ENCODE data around the gene MFN2.
"Not testable (repeated sequence)": the region's sequence is repeated elsewhere in the genome, so short reads cannot be mapped to it uniquely, and the experiment has no call there.

MFN2 gene

DNA sequence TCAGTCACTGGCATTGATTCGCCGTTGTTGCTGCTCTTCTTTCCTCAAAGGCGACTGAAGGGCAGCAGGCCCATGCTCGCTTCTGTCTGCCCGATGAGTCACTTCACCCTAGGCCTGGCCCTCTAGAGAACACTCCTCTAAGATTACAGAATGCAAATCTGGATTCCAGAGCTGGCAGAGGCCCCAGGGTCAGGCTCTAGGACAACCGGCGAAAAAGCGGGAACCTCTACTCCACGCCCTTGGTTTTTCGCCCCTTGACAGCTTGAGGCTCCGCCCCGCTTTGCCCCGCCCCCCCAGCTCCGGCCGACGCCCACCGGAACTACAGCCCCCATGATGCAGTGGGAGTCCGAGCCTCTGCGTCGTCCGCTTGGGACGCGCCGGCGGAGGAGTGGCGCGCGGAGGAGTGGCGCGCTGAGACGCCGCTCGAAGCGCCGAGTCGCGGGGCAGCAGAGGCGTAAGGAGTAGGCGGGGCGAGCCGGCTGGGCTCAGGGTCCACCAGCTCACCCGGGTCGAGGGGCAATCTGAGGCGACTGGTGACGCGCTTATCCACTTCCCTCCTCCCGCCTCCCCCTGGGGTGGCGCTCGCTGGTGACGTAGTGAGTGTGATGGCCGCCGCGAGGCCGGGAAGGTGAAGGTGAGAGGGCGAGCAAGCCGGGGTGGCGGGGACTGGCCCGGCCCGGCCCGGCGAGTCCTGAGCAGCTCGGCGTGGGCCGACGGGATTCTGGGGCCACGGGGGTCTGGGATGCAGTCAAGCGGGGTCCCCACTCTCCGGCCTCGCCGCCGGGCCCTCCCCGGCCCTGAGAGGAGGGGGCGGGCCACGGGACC is at the start of gene MFN2:
TSS of gene MFN2 (plus strand) at position 594 of the 825 bp plus-strand sequence. CDS start 8,725 bp downstream, outside the sequence.
- CTCF ChIA-PET, result interaction anchor here (0.6 kb wide), 1 partner anchor 50 kb away, joined by 3 read pairs; no protein-coding TSS in a partner anchor
- TF ChIP-seq BHLHE40 (IDR thresholded peaks at IDR 0.05; ENCODE audit: borderline replicate concordance) (no peak), NFRKB (IDR thresholded peaks at IDR 0.05) (no peak), ARNT (IDR thresholded peaks at IDR 0.05) (peak; percentile 46; the same call in 1 of the 2 replicates), LEF1 (IDR thresholded peaks at IDR 0.05; ENCODE audit: borderline replicate concordance) (no peak), FOXA1 (IDR thresholded peaks at IDR 0.05) (no peak), L3MBTL2 (conservative IDR thresholded peaks at IDR 0.05) (peak; percentile 63), FOXK2 (IDR thresholded peaks at IDR 0.05) (no peak), ZNF384 (IDR thresholded peaks at IDR 0.05) (no peak), TARDBP (IDR thresholded peaks at IDR 0.05) (no peak), SUZ12 (IDR thresholded peaks at IDR 0.05) (no peak), FOXM1 (IDR thresholded peaks at IDR 0.05; ENCODE audit: borderline replicate concordance) (no peak), HDGF (IDR thresholded peaks at IDR 0.05; ENCODE audit: borderline replicate concordance) (0 out of 2 replicates have a peak, but pooled peaks have one; percentile 87), ELF4 (IDR thresholded peaks at IDR 0.05) (no peak), SP1 (IDR thresholded peaks at IDR 0.05) (no peak), CTBP1 (IDR thresholded peaks at IDR 0.05; ENCODE audit: borderline replicate concordance) (no peak)
- TF ChIP-seq, protein P1, sequence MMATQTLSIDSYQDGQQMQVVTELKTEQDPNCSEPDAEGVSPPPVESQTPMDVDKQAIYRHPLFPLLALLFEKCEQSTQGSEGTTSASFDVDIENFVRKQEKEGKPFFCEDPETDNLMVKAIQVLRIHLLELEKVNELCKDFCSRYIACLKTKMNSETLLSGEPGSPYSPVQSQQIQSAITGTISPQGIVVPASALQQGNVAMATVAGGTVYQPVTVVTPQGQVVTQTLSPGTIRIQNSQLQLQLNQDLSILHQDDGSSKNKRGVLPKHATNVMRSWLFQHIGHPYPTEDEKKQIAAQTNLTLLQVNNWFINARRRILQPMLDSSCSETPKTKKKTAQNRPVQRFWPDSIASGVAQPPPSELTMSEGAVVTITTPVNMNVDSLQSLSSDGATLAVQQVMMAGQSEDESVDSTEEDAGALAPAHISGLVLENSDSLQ (IDR thresholded peaks at IDR 0.05), result no peak
- POLR2A ChIA-PET, result interaction anchor here (0.7 to 5.0 kb wide), 16 partner anchors 10 to 208 kb away, joined by 3 to 57 read pairs (median 5); partner anchors contain the start of genes MIIP and PLOD1
- peak; percentile 96 for DNase-seq (ENCODE audit: extremely low spot score)

DNA sequence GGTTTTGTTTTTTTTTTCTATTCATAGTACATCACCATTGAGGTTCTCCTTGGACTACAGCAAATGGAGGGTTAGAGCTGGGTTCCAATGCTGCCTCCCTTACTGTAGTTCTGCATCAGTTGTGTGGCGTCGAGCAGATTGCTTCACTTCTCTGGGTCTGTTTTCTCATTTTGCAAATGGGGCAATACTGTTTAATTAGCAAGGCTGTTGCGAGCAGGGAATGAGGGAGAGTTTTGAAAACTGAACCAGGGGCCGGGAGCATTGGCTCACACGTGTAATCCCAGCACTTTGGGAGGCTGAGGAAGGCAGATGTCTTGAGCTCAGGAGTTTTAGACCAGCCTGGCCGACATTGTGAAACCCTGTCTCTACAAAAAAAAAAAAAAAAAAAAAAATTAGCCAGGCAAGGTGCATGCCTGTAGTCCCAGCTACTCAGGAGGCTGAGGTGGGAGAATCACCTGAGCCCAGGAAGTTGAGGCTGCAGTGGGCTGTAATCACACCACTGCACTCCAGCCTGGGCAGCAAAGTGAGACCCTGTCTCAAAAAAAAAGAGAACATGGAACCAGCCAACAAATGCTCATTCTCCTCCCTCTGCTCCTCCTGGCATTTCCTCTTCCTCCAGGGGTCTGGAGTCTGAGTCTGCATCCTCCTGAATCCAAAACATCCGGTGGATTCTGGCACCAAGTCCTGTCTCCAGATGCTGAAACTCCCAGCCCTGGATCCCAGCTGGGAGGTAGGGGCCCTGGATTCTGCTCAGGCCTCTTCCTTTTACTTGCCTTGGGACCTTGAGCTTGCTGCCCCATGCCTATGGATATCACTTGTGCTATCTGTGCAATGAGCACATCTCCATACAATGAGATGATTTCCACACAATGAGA is 49.4 kb upstream of the MFN2 start:
- DNase-seq (ENCODE audit: extremely low spot score), result no peak
- TF ChIP-seq L3MBTL2 (conservative IDR thresholded peaks at IDR 0.05), result no peak
- TF ChIP-seq CTBP1 (IDR thresholded peaks at IDR 0.05; ENCODE audit: borderline replicate concordance), result no peak
- TF ChIP-seq ZNF384 (IDR thresholded peaks at IDR 0.05), result no peak
- no peak for TF ChIP-seq ELF4 (IDR thresholded peaks at IDR 0.05)
- TF ChIP-seq FOXK2 (IDR thresholded peaks at IDR 0.05), result no peak
- no peak for TF ChIP-seq HDGF (IDR thresholded peaks at IDR 0.05; ENCODE audit: borderline replicate concordance)
- no peak for TF ChIP-seq FOXA1 (IDR thresholded peaks at IDR 0.05)
- TF ChIP-seq SUZ12 (IDR thresholded peaks at IDR 0.05), result no peak
- no peak for TF ChIP-seq ARNT (IDR thresholded peaks at IDR 0.05)
- TF ChIP-seq SP1 (IDR thresholded peaks at IDR 0.05), result no peak
- no peak for TF ChIP-seq FOXM1 (IDR thresholded peaks at IDR 0.05; ENCODE audit: borderline replicate concordance)
- TF ChIP-seq LEF1 (IDR thresholded peaks at IDR 0.05; ENCODE audit: borderline replicate concordance), result no peak
- no peak for TF ChIP-seq TARDBP (IDR thresholded peaks at IDR 0.05)
- TF ChIP-seq, protein P1 (IDR thresholded peaks at IDR 0.05), result no peak
- no peak for TF ChIP-seq NFRKB (IDR thresholded peaks at IDR 0.05)
- TF ChIP-seq BHLHE40 (IDR thresholded peaks at IDR 0.05; ENCODE audit: borderline replicate concordance), result no peak
- POLR2A ChIA-PET, result interaction anchor here (1.9 to 6.7 kb wide), 2 partner anchors 22 to 51 kb away, joined by 6 to 44 read pairs; no protein-coding TSS in a partner anchor
- CTCF ChIA-PET, result no interaction called here

DNA sequence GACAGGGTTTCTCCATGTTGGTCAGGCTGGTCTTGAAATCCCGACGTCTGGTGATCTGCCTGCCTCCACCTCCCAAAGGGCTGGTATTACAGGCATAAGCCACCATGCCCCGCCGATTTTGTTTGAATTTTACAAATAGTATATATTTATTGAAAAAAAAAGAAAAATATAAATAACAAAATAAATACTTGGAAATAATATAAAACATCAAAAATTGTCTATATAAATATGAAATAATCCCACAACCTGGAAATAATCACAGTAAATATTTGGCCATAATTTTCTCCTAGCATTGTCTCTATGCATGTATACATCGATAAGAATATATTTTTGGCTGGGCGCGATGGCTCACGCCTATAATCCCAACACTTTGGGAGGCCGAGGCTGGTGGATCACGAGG is 48.4 kb upstream of the MFN2 start:
- ChIA-PET POLR2A (interaction anchor here (6.7 kb wide), 1 partner anchor 23 kb away, joined by 44 read pairs; no protein-coding TSS in a partner anchor), CTCF (no interaction called here)
- TF ChIP-seq SUZ12 (IDR thresholded peaks at IDR 0.05), result no peak
- TF ChIP-seq ELF4 (IDR thresholded peaks at IDR 0.05), result no peak
- no peak for TF ChIP-seq NFRKB (IDR thresholded peaks at IDR 0.05)
- no peak for TF ChIP-seq ZNF384 (IDR thresholded peaks at IDR 0.05)
- DNase-seq (ENCODE audit: extremely low spot score), result no peak

DNA sequence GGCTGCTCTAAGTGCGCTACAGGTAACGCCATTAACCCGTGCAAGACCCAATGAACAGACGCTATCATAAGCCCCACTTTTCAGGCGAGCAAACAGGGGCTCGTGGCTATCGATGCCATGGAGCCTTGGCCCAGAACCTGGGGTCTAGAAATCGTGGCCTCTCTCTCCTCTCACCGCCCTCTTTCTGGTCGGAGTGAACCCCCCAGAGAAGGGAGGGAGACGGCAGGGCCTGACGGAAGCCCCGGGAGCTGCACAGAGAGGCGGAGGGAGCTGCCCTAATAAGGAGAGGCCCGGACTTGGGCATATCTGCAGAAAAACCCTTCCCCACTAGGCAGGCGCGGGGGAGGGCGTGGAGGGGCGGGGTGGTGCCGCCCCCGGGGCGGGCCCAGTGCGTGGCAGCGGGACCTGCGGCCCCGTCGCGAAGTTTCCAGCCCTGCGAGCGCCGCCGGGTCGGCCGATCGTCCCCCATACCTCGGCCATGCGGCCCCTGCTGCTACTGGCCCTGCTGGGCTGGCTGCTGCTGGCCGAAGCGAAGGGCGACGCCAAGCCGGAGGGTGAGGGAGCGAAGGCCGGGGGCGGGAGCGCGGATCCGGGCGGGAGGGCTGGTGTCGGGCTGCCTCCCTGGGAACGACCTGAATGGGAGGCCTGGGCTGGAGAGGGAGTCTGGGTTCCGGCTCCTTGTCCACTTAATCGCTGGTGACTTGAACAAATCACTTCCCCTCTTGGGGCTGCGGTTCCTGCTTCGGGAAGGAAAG is 45.8 kb upstream of the MFN2 start, which contains the start of gene PLOD1:
TSS of gene PLOD1 (plus strand) at position 416 of the 755 bp plus-strand sequence. CDS start at position 479, 63 bp downstream.
- DNase-seq (ENCODE audit: extremely low spot score), result peak; percentile 83
- no peak for TF ChIP-seq FOXK2 (IDR thresholded peaks at IDR 0.05)
- TF ChIP-seq L3MBTL2 (conservative IDR thresholded peaks at IDR 0.05), result peak; percentile 45; the same call in 1 of the 2 replicates
- POLR2A ChIA-PET, result interaction anchor here (0.6 to 1.0 kb wide), 12 partner anchors 8 to 85 kb away, joined by 3 to 10 read pairs (median 4); partner anchors contain the start of genes KIAA2013, MFN2 and MIIP
- CTCF ChIA-PET, result no interaction called here

DNA sequence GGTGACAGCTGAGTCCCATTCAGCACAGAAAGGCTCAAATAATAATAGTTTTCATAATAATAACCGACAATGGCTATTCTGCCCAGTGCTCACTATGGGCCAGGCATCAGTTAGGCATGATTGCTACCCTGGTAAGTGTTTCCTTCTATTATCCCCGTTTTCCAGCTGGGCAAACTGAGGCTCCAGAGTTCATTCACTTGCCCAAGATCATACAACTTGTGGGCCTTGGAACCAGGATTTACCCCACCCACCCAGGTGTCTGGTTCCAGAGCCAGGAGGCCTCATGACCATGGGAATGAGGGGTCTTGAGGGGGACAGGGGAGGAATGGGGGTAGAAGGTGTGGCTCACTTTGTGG is 45.2 kb upstream of the MFN2 start:
- no peak for TF ChIP-seq ARNT (IDR thresholded peaks at IDR 0.05)
- DNase-seq (ENCODE audit: extremely low spot score), result no peak
- ChIA-PET POLR2A (interaction anchor here (0.7 to 1.0 kb wide), 4 partner anchors 9 to 45 kb away, joined by 3 to 10 read pairs (median 5); partner anchors contain the start of genes KIAA2013 and MFN2), CTCF (no interaction called here)

DNA sequence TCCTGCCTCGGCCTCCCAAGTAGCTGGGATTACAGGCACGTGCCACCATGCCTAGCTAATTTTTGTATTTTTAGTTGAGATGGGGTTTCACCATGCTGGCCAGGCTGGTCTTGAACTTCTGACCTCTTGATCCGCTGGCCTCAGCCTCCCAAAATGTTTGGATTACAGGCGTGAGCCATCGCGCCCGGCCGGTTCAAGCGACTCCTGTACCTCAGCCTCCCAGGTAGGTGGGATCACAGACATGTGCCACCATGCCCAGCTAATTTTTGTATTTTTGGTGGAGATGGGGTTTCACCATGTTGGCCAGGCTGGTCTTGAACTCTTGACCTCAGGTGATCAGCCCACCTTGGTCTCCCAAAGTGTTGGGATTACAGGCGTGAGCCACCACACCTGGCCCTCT is 44.5 kb upstream of the MFN2 start:
- DNase-seq (ENCODE audit: extremely low spot score); CTCF ChIA-PET: not testable (repeated sequence)
- POLR2A ChIA-PET, result interaction anchor here (6.8 kb wide), 1 partner anchor 26 kb away, joined by 45 read pairs; no protein-coding TSS in a partner anchor
